ENCODE data around the gene CADPS. TPM values are rescaled to one million over a fixed set of nuclear protein-coding genes. Genes with fewer than 3 reads are reported as not detected.

The CADPS gene
- total RNA-seq, 1 experiment from 2014 or later = not detected

- CTCF ChIA-PET = no interaction called here
- no peak for DNase-seq (ENCODE audit: low read depth, low spot score)
- Histone ChIP-seq H3K27ac (ENCODE audit: low read length) (no peak overlapping the region), H3K9me3 (ENCODE audit: control insufficient read depth, insufficient read depth, low read depth, low read length) (no peaks in the 10 kb centered on the region), H3K4me1 (ENCODE audit: control insufficient read depth, insufficient read depth, low read length) (no peaks in the 10 kb centered on the region), H3K4me3 (ENCODE audit: low read depth in 2 of 2, low read length in 2 of 2) (no peak overlapping the region), H3K36me3 (ENCODE audit: control insufficient read depth, insufficient read depth, low read length) (no peaks in the 10 kb centered on the region), H3K27me3 (ENCODE audit: control insufficient read depth, insufficient read depth, low read length) (no peaks in the 10 kb centered on the region)
- in situ Hi-C loops (cut with HindIII; ENCODE audit: low pct_unique_long_range_greater_than_20kb, low sequenced_read_pairs) (no loop called here), intact Hi-C loops (cut with micrococcal nuclease; ENCODE audit: unreplicated experiment) (no loop called here)
- POLR2A ChIA-PET = no interaction called here
- ATAC-seq = no peak
- no peak for TF ChIP-seq SIN3A (IDR thresholded peaks at IDR 0.05; ENCODE audit: borderline replicate concordance, insufficient read depth, low read depth, low read length)
- TF ChIP-seq, protein P1, sequence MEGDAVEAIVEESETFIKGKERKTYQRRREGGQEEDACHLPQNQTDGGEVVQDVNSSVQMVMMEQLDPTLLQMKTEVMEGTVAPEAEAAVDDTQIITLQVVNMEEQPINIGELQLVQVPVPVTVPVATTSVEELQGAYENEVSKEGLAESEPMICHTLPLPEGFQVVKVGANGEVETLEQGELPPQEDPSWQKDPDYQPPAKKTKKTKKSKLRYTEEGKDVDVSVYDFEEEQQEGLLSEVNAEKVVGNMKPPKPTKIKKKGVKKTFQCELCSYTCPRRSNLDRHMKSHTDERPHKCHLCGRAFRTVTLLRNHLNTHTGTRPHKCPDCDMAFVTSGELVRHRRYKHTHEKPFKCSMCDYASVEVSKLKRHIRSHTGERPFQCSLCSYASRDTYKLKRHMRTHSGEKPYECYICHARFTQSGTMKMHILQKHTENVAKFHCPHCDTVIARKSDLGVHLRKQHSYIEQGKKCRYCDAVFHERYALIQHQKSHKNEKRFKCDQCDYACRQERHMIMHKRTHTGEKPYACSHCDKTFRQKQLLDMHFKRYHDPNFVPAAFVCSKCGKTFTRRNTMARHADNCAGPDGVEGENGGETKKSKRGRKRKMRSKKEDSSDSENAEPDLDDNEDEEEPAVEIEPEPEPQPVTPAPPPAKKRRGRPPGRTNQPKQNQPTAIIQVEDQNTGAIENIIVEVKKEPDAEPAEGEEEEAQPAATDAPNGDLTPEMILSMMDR (IDR thresholded peaks at IDR 0.05) = no peak
- TF ChIP-seq REST (IDR thresholded peaks at IDR 0.05; ENCODE audit: insufficient read depth in 1 of 2, low read depth in 2 of 2, low read length in 1 of 2) = no peak
- TF ChIP-seq TCF7L2 (IDR thresholded peaks at IDR 0.05; ENCODE audit: low read depth, low read length) = no peak
- TF ChIP-seq POLR2AphosphoS5 (IDR thresholded peaks at IDR 0.05; ENCODE audit: low read depth, low read length) = no peak
- no TSS peak for BruUV-seq (replicated peaks)
Measured at GRCh38 chr3:62567097-62568021, 307.9 kb downstream of the CADPS start.

DNA sequence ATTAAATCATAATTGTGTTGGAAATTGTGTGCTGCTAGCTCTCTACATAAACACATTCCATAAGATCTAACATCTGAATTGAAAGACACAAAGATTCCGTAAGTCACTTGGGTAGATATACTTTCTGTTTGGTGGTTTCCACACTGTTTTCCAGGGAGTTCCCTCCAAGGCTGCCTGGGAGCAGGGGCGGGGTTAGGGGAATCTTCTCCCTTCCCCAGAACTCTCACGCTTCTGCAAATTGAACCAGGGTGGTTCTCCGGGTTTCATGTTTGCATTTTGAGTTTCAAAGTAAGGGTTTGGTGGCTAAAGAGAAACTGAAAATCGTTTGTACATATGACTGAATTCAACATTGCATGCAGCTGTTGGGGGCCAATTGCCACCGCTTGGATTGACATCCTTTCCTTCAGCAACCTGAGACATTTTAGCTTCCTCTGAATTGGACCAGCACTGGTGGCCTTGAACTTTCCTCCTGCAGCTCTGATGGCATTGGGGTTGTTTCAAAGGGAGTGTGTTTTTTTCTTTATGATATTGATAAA is 309.1 kb downstream of the CADPS start:
- Histone ChIP-seq H3K27me3 (ENCODE audit: control insufficient read depth, insufficient read depth, low read length) (no peaks in the 10 kb centered on the region), H3K4me1 (ENCODE audit: control insufficient read depth, insufficient read depth, low read length) (no peaks in the 10 kb centered on the region), H3K36me3 (ENCODE audit: control insufficient read depth, insufficient read depth, low read length) (no peaks in the 10 kb centered on the region), H3K27ac (ENCODE audit: low read length) (no peak overlapping the region), H3K4me3 (ENCODE audit: low read depth in 2 of 2, low read length in 2 of 2) (no peak overlapping the region), H3K9me3 (ENCODE audit: control insufficient read depth, insufficient read depth, low read depth, low read length) (no peaks in the 10 kb centered on the region)
- TF ChIP-seq POLR2AphosphoS5 (IDR thresholded peaks at IDR 0.05; ENCODE audit: low read depth, low read length) (no peak), SIN3A (IDR thresholded peaks at IDR 0.05; ENCODE audit: borderline replicate concordance, insufficient read depth, low read depth, low read length) (no peak), TCF7L2 (IDR thresholded peaks at IDR 0.05; ENCODE audit: low read depth, low read length) (no peak), REST (IDR thresholded peaks at IDR 0.05; ENCODE audit: insufficient read depth in 1 of 2, low read depth in 2 of 2, low read length in 1 of 2) (no peak)
- TF ChIP-seq, protein P1 (IDR thresholded peaks at IDR 0.05) = no peak
- ChIA-PET CTCF (no interaction called here), POLR2A (no interaction called here)
- BruUV-seq (replicated peaks) = no TSS peak
- no peak for DNase-seq (ENCODE audit: low read depth, low spot score)
- no peak for ATAC-seq
- in situ Hi-C loops (cut with HindIII; ENCODE audit: low pct_unique_long_range_greater_than_20kb, low sequenced_read_pairs) = no loop called here
- intact Hi-C loops (cut with micrococcal nuclease; ENCODE audit: unreplicated experiment) = no loop called here
